T-helper 2 cell treated with Interferon-gamma antibody and Interleukin-4, amounts not matched to agents 5 μg/mL and 100 μg/mL, for 36 hours (primary cell): Measurements from ENCODE around the gene TSPAN8.
"Not testable (repeated sequence)": the region's sequence is repeated elsewhere in the genome, so short reads cannot be mapped to it uniquely, and the experiment has no call there.

Experiments used
- DNase-seq: peaks from one replicate; pipeline ENCODE4 v3.0.0; 2021; ENCODE audit warnings: low spot score
- H3K27ac Mint-ChIP-seq: one replicate; pipeline ENCODE4 v1.8.0; 2021; ENCODE audit warnings: mild to moderate bottlenecking, mixed read lengths
- H3K27me3 Mint-ChIP-seq: one replicate; pipeline ENCODE4 v1.8.0; 2021; ENCODE audit warnings: low read depth, mixed read lengths
- H3K36me3 Mint-ChIP-seq: one replicate; pipeline ENCODE4 v1.8.0; 2021; ENCODE audit warnings: low read depth, mixed read lengths
- H3K4me1 Mint-ChIP-seq: one replicate; pipeline ENCODE4 v1.8.0; 2021; ENCODE audit warnings: low read depth, mixed read lengths
- H3K4me3 Mint-ChIP-seq: one replicate; pipeline ENCODE4 v1.8.0; 2022; ENCODE audit warnings: mild to moderate bottlenecking, moderate library complexity, mixed read lengths
- H3K9me3 Mint-ChIP-seq: one replicate; pipeline ENCODE4 v1.8.0; 2021; ENCODE audit warnings: mixed read lengths

TSPAN8 gene

GRCh38 chr12:71174825-71175224 lies 17.0 kb upstream of the TSPAN8 start:
- no peaks in the 10 kb centered on the region for H3K36me3 Mint-ChIP-seq
- H3K27ac Mint-ChIP-seq: no peak overlapping the region
- H3K4me1 Mint-ChIP-seq: no peaks in the 10 kb centered on the region
- no peak for DNase-seq
- H3K27me3 Mint-ChIP-seq: no peaks in the 10 kb centered on the region
- H3K4me3 Mint-ChIP-seq: no peak overlapping the region
- H3K9me3 Mint-ChIP-seq: no peaks in the 10 kb centered on the region

- Mint-ChIP-seq H3K27me3 (no peaks in the 10 kb centered on the region), H3K4me1 (no peaks in the 10 kb centered on the region), H3K9me3 (no peaks in the 10 kb centered on the region), H3K27ac (no peak overlapping the region), H3K4me3 (no peak overlapping the region), H3K36me3 (no peaks in the 10 kb centered on the region)
- no peak for DNase-seq
These were observed 16.3 kb upstream of the TSPAN8 start for GRCh38 chr12:71174146-71174545.

- H3K4me3 Mint-ChIP-seq: no peak overlapping the region
- H3K27me3 Mint-ChIP-seq: no peaks in the 10 kb centered on the region
- H3K4me1 Mint-ChIP-seq: no peaks in the 10 kb centered on the region
- no peaks in the 10 kb centered on the region for H3K36me3 Mint-ChIP-seq
- no peak overlapping the region for H3K27ac Mint-ChIP-seq
- peaks cover 5% of the 10 kb centered on the region for H3K9me3 Mint-ChIP-seq
- DNase-seq: no peak
These were observed 12.7 kb upstream of the TSPAN8 start for GRCh38 chr12:71170456-71170855.

- Mint-ChIP-seq H3K27ac (no peak overlapping the region), H3K4me1 (no peaks in the 10 kb centered on the region), H3K9me3 (peaks cover 10% of the 10 kb centered on the region), H3K4me3 (no peak overlapping the region), H3K36me3 (no peaks in the 10 kb centered on the region), H3K27me3 (no peaks in the 10 kb centered on the region)
- no peak for DNase-seq
These were observed 11.5 kb upstream of the TSPAN8 start for GRCh38 chr12:71169286-71169685.

- Mint-ChIP-seq H3K27ac (no peak overlapping the region), H3K9me3 (peaks cover 10% of the 10 kb centered on the region), H3K27me3 (no peaks in the 10 kb centered on the region), H3K36me3 (no peaks in the 10 kb centered on the region), H3K4me1 (no peaks in the 10 kb centered on the region), H3K4me3 (no peak overlapping the region)
- no peak for DNase-seq
These were observed 9.2 kb upstream of the TSPAN8 start for GRCh38 chr12:71166862-71167496.

GRCh38 chr12:71166280-71166679 lies 8.5 kb upstream of the TSPAN8 start:
- no peaks in the 10 kb centered on the region for H3K36me3 Mint-ChIP-seq
- no peak for DNase-seq
- H3K4me1 Mint-ChIP-seq: no peaks in the 10 kb centered on the region

GRCh38 chr12:71165780-71166179 lies 8.0 kb upstream of the TSPAN8 start:
- not testable (repeated sequence) for H3K4me1 Mint-ChIP-seq, H3K27me3 Mint-ChIP-seq, H3K9me3 Mint-ChIP-seq

More at GRCh38 chr12:71166280-71166679, 8.5 kb upstream of the TSPAN8 start:
- Mint-ChIP-seq H3K27ac (no peak overlapping the region), H3K27me3 (no peaks in the 10 kb centered on the region), H3K9me3 (peaks cover 10% of the 10 kb centered on the region), H3K4me3 (no peak overlapping the region)

GRCh38 chr12:71164568-71165197 lies 6.9 kb upstream of the TSPAN8 start:
- H3K27ac Mint-ChIP-seq: no peak overlapping the region
- H3K4me1 Mint-ChIP-seq: no peaks in the 10 kb centered on the region
- H3K4me3 Mint-ChIP-seq: no peak overlapping the region
- peaks cover 10% of the 10 kb centered on the region for H3K9me3 Mint-ChIP-seq
- H3K36me3 Mint-ChIP-seq: no peaks in the 10 kb centered on the region
- H3K27me3 Mint-ChIP-seq: no peaks in the 10 kb centered on the region
- DNase-seq: no peak

More at GRCh38 chr12:71165780-71166179, 8.0 kb upstream of the TSPAN8 start:
- DNase-seq, H3K36me3 Mint-ChIP-seq, H3K27ac Mint-ChIP-seq, H3K4me3 Mint-ChIP-seq: not testable (repeated sequence)

GRCh38 chr12:71164166-71164565 lies 6.4 kb upstream of the TSPAN8 start:
- Mint-ChIP-seq H3K4me3 (no peak overlapping the region), H3K36me3 (no peaks in the 10 kb centered on the region), H3K4me1 (no peaks in the 10 kb centered on the region), H3K9me3 (peaks cover 10% of the 10 kb centered on the region), H3K27me3 (no peaks in the 10 kb centered on the region), H3K27ac (no peak overlapping the region)
- no peak for DNase-seq

GRCh38 chr12:71162832-71163763 lies 5.3 kb upstream of the TSPAN8 start:
- Mint-ChIP-seq H3K27ac (no peak overlapping the region), H3K4me3 (no peak overlapping the region), H3K36me3 (no peaks in the 10 kb centered on the region), H3K9me3 (peaks cover 5% of the 10 kb centered on the region), H3K27me3 (no peaks in the 10 kb centered on the region), H3K4me1 (no peaks in the 10 kb centered on the region)
- DNase-seq: no peak

GRCh38 chr12:71161591-71161990 lies 3.8 kb upstream of the TSPAN8 start:
- DNase-seq: no peak
- Mint-ChIP-seq H3K27ac (no peak overlapping the region), H3K4me3 (no peak overlapping the region), H3K9me3 (peaks cover 5% of the 10 kb centered on the region), H3K27me3 (no peaks in the 10 kb centered on the region), H3K4me1 (no peaks in the 10 kb centered on the region), H3K36me3 (no peaks in the 10 kb centered on the region)

- DNase-seq: no peak
- no peak overlapping the region for H3K4me3 Mint-ChIP-seq
- H3K27ac Mint-ChIP-seq: no peak overlapping the region
- H3K9me3 Mint-ChIP-seq: peaks cover 5% of the 10 kb centered on the region
- no peaks in the 10 kb centered on the region for H3K27me3 Mint-ChIP-seq
- H3K36me3 Mint-ChIP-seq: no peaks in the 10 kb centered on the region
- H3K4me1 Mint-ChIP-seq: no peaks in the 10 kb centered on the region
These were observed 2.8 kb upstream of the TSPAN8 start for GRCh38 chr12:71160585-71160984.

GRCh38 chr12:71159878-71160277 lies 2.1 kb upstream of the TSPAN8 start:
- Mint-ChIP-seq H3K9me3 (peaks cover under 1% of the 10 kb centered on the region), H3K27me3 (no peaks in the 10 kb centered on the region), H3K36me3 (no peaks in the 10 kb centered on the region), H3K4me3 (no peak overlapping the region), H3K27ac (no peak overlapping the region), H3K4me1 (no peaks in the 10 kb centered on the region)
- DNase-seq: no peak

GRCh38 chr12:71159264-71159663 lies 1.5 kb upstream of the TSPAN8 start:
- no peaks in the 10 kb centered on the region for H3K4me1 Mint-ChIP-seq
- H3K4me3 Mint-ChIP-seq: no peak overlapping the region
- H3K36me3 Mint-ChIP-seq: no peaks in the 10 kb centered on the region
- no peaks in the 10 kb centered on the region for H3K27me3 Mint-ChIP-seq
- H3K27ac Mint-ChIP-seq: no peak overlapping the region
- no peak for DNase-seq
- no peaks in the 10 kb centered on the region for H3K9me3 Mint-ChIP-seq
